Hepatocyte (in vitro differentiated cells): ENCODE results near the gene TPSB2.

ENCODE experiments used
- EZH2 ChIP-seq: fragments of 200-600 bp; sonication (generic); IDR thresholded peaks from 2 replicates; pipeline ENCODE4 v1.6.1; 2016; ENCODE audit warnings: antibody characterized with exemption, mild to moderate bottlenecking, borderline replicate concordance
- TF ChIP-seq, protein P1 (sequence below): fragments of 200-600 bp; sonication (generic); IDR thresholded peaks from 2 replicates; pipeline ENCODE4 v1.5.1; 2016; ENCODE audit warnings: antibody characterized with exemption, mild to moderate bottlenecking; ENCODE audit not compliant: poor library complexity

DNA sequence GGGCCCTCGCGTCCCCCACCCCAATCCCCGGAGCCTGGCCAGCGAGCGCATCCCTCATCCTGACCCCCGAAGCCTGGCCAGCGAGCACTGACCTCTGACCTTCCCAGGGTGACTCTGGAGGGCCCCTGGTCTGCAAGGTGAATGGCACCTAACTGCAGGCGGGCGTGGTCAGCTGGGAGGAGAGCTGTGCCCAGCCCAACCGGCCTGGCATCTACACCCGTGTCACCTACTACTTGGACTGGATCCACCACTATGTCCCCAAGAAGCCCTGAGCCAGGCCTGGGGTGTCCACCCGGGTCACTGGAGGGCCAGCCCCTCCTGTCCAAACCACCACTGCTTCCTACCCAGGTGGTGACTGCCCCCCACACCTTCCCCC, 28.2 kb upstream of the TPSB2 start:
- TF ChIP-seq, protein P1, sequence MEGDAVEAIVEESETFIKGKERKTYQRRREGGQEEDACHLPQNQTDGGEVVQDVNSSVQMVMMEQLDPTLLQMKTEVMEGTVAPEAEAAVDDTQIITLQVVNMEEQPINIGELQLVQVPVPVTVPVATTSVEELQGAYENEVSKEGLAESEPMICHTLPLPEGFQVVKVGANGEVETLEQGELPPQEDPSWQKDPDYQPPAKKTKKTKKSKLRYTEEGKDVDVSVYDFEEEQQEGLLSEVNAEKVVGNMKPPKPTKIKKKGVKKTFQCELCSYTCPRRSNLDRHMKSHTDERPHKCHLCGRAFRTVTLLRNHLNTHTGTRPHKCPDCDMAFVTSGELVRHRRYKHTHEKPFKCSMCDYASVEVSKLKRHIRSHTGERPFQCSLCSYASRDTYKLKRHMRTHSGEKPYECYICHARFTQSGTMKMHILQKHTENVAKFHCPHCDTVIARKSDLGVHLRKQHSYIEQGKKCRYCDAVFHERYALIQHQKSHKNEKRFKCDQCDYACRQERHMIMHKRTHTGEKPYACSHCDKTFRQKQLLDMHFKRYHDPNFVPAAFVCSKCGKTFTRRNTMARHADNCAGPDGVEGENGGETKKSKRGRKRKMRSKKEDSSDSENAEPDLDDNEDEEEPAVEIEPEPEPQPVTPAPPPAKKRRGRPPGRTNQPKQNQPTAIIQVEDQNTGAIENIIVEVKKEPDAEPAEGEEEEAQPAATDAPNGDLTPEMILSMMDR: no peak
- TF ChIP-seq EZH2: no peak
